ENCODE data around the gene PIAS4. TPM values are rescaled to one million over a fixed set of nuclear protein-coding genes. Genes with fewer than 3 reads are reported as not detected.

Gene PIAS4
- total and polyA plus RNA-seq, 2 of the 13 experiments (the other 11 are each of a cell fraction or from before 2014, with no cell fraction given): 9.0 to 20.1 TPM

DNA sequence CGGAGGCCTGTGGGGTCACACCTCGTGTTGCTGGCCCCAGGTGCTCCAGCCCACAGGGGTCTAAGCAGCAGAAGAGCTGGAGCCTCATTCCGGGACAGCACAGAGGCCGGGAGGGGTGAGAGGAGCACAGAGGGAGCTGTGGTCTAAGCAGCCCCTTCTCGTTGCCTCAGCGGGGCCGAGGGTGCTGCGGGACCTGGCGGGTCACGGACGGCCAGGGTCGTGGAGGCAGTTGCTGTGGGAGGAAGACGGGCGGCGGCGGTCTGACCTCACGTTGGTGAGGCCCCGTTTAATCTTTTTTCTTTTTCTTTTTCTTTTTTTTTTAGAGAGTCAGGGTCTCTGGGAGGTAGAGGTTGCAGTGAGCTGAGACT, 21.7 kb downstream of the PIAS4 start:
- TF ChIP-seq AGO2 (optimal IDR thresholded peaks at IDR 0.05; ENCODE audit: low read depth, low read length) (peak; percentile 68), DNMT1 (CRISPR knock-in tag; IDR thresholded peaks at IDR 0.05) (no peak)
- H2AFZ ChIP-seq (ENCODE audit: low read length): no peak overlapping the region
- no TSS peak for BruUV-seq (replicated peaks)
- no peak overlapping the region for H3K4me2 ChIP-seq (ENCODE audit: low read depth, low read length)
- H3K27me3 ChIP-seq (ENCODE audit: control insufficient read depth in 1 of 2, insufficient read depth in 2 of 2, low read length in 2 of 2): no peaks in the 10 kb centered on the region
- no peak for DNase-seq (ENCODE audit: low spot score)
- no peaks in the 10 kb centered on the region for H3K9me3 ChIP-seq (ENCODE audit: low read length)
- ChIA-PET POLR2A (no interaction called here), CTCF (ENCODE audit: low intra/inter-chr PET ratio, low total read pairs) (no interaction called here)
- no peaks in the 10 kb centered on the region for H4K20me1 ChIP-seq (ENCODE audit: insufficient read depth, low read length)
- peaks cover 10 to 24% of the 10 kb centered on the region in 2 experiments; a peak in 4 of 5 replicates for H3K36me3 ChIP-seq (replicated peaks in 1 of 2; ENCODE audit: control insufficient read depth in 1 of 2, insufficient read depth in 2 of 2, low read length in 2 of 2)
- 96% methylated on average over 16 of the region's 18 CpGs for WGBS (ENCODE audit: low lambda C conversion rate)
- ATAC-seq: no peak
- no peaks in the 10 kb centered on the region for H3K79me2 ChIP-seq (ENCODE audit: insufficient read depth, low read length)
- H3K4me1 ChIP-seq (ENCODE audit: insufficient read depth, low read length): no peaks in the 10 kb centered on the region
- no peak overlapping the region for H3K4me3 ChIP-seq (replicated peaks in 1 of 3; ENCODE audit: insufficient read depth in 1 of 3, low read depth in 2 of 3, low read length in 3 of 3)
- FAIRE-seq: no peak
- in situ Hi-C loops (cut with HindIII; ENCODE audit: extremely low pct_ligation_motif_present, low pct_unique_long_range_greater_than_20kb) (no loop called here), intact Hi-C loops (cut with micrococcal nuclease; ENCODE audit: unreplicated experiment) (no loop called here)
- H3K9ac ChIP-seq (ENCODE audit: insufficient read depth, low read depth, low read length): no peak overlapping the region
- no peak overlapping the region for H3K27ac ChIP-seq (ENCODE audit: extremely low read length, insufficient read depth, low read length)

DNA sequence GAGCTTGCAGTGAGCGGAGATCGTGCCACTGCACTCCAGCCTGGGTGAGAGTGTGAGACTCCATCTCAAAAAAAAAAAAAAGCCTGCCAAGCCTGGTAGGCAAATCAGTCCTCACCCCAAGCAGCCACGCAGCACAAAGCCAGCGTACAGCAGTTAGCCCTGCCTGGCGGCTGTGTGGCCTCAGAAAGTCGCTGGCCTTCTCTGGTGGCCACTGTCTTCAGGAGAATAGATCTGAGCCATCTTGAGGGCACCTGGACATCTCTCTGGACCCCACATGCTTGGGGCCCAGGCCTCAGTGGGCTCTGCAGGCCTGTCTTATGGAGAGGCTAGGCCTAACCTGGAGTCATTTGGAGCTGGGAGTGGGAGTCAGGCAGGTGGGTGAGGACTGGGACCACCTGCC, 23.0 kb downstream of the PIAS4 start:
- no peak for FAIRE-seq
- peak; percentile 86 for TF ChIP-seq ZNF768 (CRISPR knock-in tag; IDR thresholded peaks at IDR 0.05)
- no peak for TF ChIP-seq MED1 (CRISPR knock-in tag; IDR thresholded peaks at IDR 0.05)
- no peak for TF ChIP-seq KDM2A (CRISPR knock-in tag; IDR thresholded peaks at IDR 0.05; ENCODE audit: borderline replicate concordance, low read depth)
- in situ Hi-C loops (cut with HindIII; ENCODE audit: extremely low pct_ligation_motif_present, low pct_unique_long_range_greater_than_20kb): no loop called here
- Histone ChIP-seq H3K79me2 (ENCODE audit: insufficient read depth, low read length) (no peaks in the 10 kb centered on the region), H3K36me3 (replicated peaks in 1 of 2; ENCODE audit: control insufficient read depth in 1 of 2, insufficient read depth in 2 of 2, low read length in 2 of 2) (peaks cover 8 to 15% of the 10 kb centered on the region in 2 experiments; a peak in 4 of 5 replicates), H3K27ac (ENCODE audit: extremely low read length, insufficient read depth, low read length) (no peak overlapping the region), H3K4me1 (ENCODE audit: insufficient read depth, low read length) (no peaks in the 10 kb centered on the region), H2AFZ (ENCODE audit: low read length) (no peak overlapping the region), H3K9ac (ENCODE audit: insufficient read depth, low read depth, low read length) (no peak overlapping the region), H3K27me3 (ENCODE audit: control insufficient read depth in 1 of 2, insufficient read depth in 2 of 2, low read length in 2 of 2) (no peaks in the 10 kb centered on the region), H3K4me3 (replicated peaks in 1 of 3; ENCODE audit: insufficient read depth in 1 of 3, low read depth in 2 of 3, low read length in 3 of 3) (no peak overlapping the region), H4K20me1 (ENCODE audit: insufficient read depth, low read length) (no peaks in the 10 kb centered on the region), H3K9me3 (ENCODE audit: low read length) (no peaks in the 10 kb centered on the region), H3K4me2 (ENCODE audit: low read depth, low read length) (no peak overlapping the region)
- ChIA-PET POLR2A (no interaction called here), CTCF (ENCODE audit: low intra/inter-chr PET ratio, low total read pairs) (no interaction called here)
- no peak for DNase-seq (ENCODE audit: low spot score)
- 98% methylated on average over 6 of the region's 6 CpGs for WGBS (ENCODE audit: low lambda C conversion rate)
- no peak for ATAC-seq
- intact Hi-C loops (cut with micrococcal nuclease; ENCODE audit: unreplicated experiment): no loop called here
- BruUV-seq (replicated peaks): no TSS peak

Measured in HepG2 (cell line).